Mesodermal cell (in vitro differentiated cells): Measurements from ENCODE around the gene PAPOLB.

Experiments
- H3K27ac ChIP-seq: 2 replicates; pipeline ENCODE4 v1.7.0; 2013; ENCODE audit warnings: mild to moderate bottlenecking, low read depth, low read length, moderate library complexity; ENCODE audit not compliant: severe bottlenecking
- H3K36me3 ChIP-seq: 2 replicates; pipeline ENCODE4 v1.7.1; 2013; ENCODE audit warnings: mild to moderate bottlenecking, low read length, moderate library complexity; ENCODE audit not compliant: control insufficient read depth, insufficient read depth
- H3K4me1 ChIP-seq: one replicate; pipeline ENCODE4 v1.7.1; 2013; ENCODE audit warnings: mild to moderate bottlenecking, low read length; ENCODE audit not compliant: insufficient read depth, control insufficient read depth, poor library complexity, severe bottlenecking
- H3K4me3 ChIP-seq: 2 replicates; pipeline ENCODE4 v1.7.0; 2013; ENCODE audit warnings: low read length, control low read depth, mild to moderate bottlenecking; ENCODE audit not compliant: insufficient read depth, poor library complexity, severe bottlenecking; ENCODE audit errors: extremely low read depth
- H3K9me3 ChIP-seq: 2 replicates; pipeline ENCODE4 v1.7.1; 2013; ENCODE audit warnings: mild to moderate bottlenecking, low read length, moderate library complexity; ENCODE audit not compliant: control insufficient read depth
- WGBS, 2 experiments: methylation state at CpG; one replicate each; pipeline ENCODE4 v1.1.5; 2013; ENCODE audit warnings: missing lambda C conversion rate in 2 of 2; ENCODE audit not compliant: insufficient coverage in 2 of 2; 5-methylcytosine and 5-hydroxymethylcytosine counted together

The PAPOLB gene

GRCh38 chr7:4833691-4834600, 27.9 kb downstream of the PAPOLB start:
- WGBS, 2 experiments, result 88 to 89% methylated on average over 28 to 30 of the region's 36 CpGs
- Histone ChIP-seq H3K4me1 (no peaks in the 10 kb centered on the region), H3K4me3 (no peak overlapping the region), H3K27ac (no peak overlapping the region), H3K36me3 (peaks cover 6% of the 10 kb centered on the region), H3K9me3 (no peaks in the 10 kb centered on the region)

- Histone ChIP-seq H3K27ac (no peak overlapping the region), H3K4me1 (no peaks in the 10 kb centered on the region), H3K9me3 (no peaks in the 10 kb centered on the region), H3K36me3 (peaks cover 6% of the 10 kb centered on the region), H3K4me3 (no peak overlapping the region)
- 93 to 98% methylated on average over 17 of the region's 17 CpGs for WGBS, 2 experiments
Observed at GRCh38 chr7:4833176-4833575, 28.7 kb downstream of the PAPOLB start.

GRCh38 chr7:4832711-4833110, 29.1 kb downstream of the PAPOLB start:
- WGBS, 2 experiments, result 96 to 98% methylated on average over 14 to 16 of the region's 16 CpGs
- Histone ChIP-seq H3K9me3 (no peaks in the 10 kb centered on the region), H3K4me1 (no peaks in the 10 kb centered on the region), H3K36me3 (peaks cover 6% of the 10 kb centered on the region), H3K4me3 (no peak overlapping the region), H3K27ac (no peak overlapping the region)

- Histone ChIP-seq H3K9me3 (no peaks in the 10 kb centered on the region), H3K4me3 (no peak overlapping the region), H3K27ac (no peak overlapping the region), H3K4me1 (no peaks in the 10 kb centered on the region), H3K36me3 (peaks cover 6% of the 10 kb centered on the region)
- 88 to 91% methylated on average over 14 to 15 of the region's 17 CpGs for WGBS, 2 experiments
Observed at GRCh38 chr7:4831723-4832495, 29.9 kb downstream of the PAPOLB start.

- no peaks in the 10 kb centered on the region for H3K9me3 ChIP-seq
- H3K4me1 ChIP-seq, result no peaks in the 10 kb centered on the region
- WGBS, 2 experiments, result 55 to 60% methylated on average over 11 to 14 of the region's 14 CpGs
- H3K4me3 ChIP-seq, result no peak overlapping the region
- H3K27ac ChIP-seq, result no peak overlapping the region
- peaks cover 6% of the 10 kb centered on the region for H3K36me3 ChIP-seq
Observed at GRCh38 chr7:4830176-4830575, 31.7 kb downstream of the PAPOLB start.

GRCh38 chr7:4828720-4829383, 33.0 kb downstream of the PAPOLB start:
- H3K27ac ChIP-seq, result no peak overlapping the region
- no peaks in the 10 kb centered on the region for H3K4me1 ChIP-seq
- no peak overlapping the region for H3K4me3 ChIP-seq
- no peaks in the 10 kb centered on the region for H3K9me3 ChIP-seq
- H3K36me3 ChIP-seq, result peaks cover 4% of the 10 kb centered on the region
- WGBS, 2 experiments, result 88 to 89% methylated on average over 15 to 17 of the region's 17 CpGs

- H3K4me1 ChIP-seq, result no peaks in the 10 kb centered on the region
- peaks cover 4% of the 10 kb centered on the region for H3K36me3 ChIP-seq
- WGBS, 2 experiments, result 91 to 94% methylated on average over 15 of the region's 15 CpGs
- no peak overlapping the region for H3K4me3 ChIP-seq
- H3K9me3 ChIP-seq, result no peaks in the 10 kb centered on the region
- no peak overlapping the region for H3K27ac ChIP-seq
Observed at GRCh38 chr7:4825081-4825480, 36.7 kb downstream of the PAPOLB start.

- 92 to 96% methylated on average over 13 to 18 of the region's 20 CpGs for WGBS, 2 experiments
- H3K4me1 ChIP-seq, result no peaks in the 10 kb centered on the region
- no peak overlapping the region for H3K4me3 ChIP-seq
- H3K27ac ChIP-seq, result no peak overlapping the region
- no peaks in the 10 kb centered on the region for H3K9me3 ChIP-seq
- no peaks in the 10 kb centered on the region for H3K36me3 ChIP-seq
Observed at GRCh38 chr7:4824120-4824775, 37.6 kb downstream of the PAPOLB start.

GRCh38 chr7:4823441-4824119, 38.2 kb downstream of the PAPOLB start:
- Histone ChIP-seq H3K4me3 (no peak overlapping the region), H3K4me1 (no peaks in the 10 kb centered on the region), H3K36me3 (no peaks in the 10 kb centered on the region), H3K9me3 (no peaks in the 10 kb centered on the region), H3K27ac (no peak overlapping the region)
- WGBS, 2 experiments, result 90 to 96% methylated on average over 11 to 13 of the region's 14 CpGs

- Histone ChIP-seq H3K36me3 (no peaks in the 10 kb centered on the region), H3K27ac (no peak overlapping the region), H3K4me1 (no peaks in the 10 kb centered on the region), H3K4me3 (no peak overlapping the region), H3K9me3 (no peaks in the 10 kb centered on the region)
- WGBS, 2 experiments, result 85 to 91% methylated on average over 6 to 7 of the region's 9 CpGs
Observed at GRCh38 chr7:4822677-4823076, 39.2 kb downstream of the PAPOLB start.
